IMR-90 (cell line): Measurements from ENCODE around the gene TRAPPC12. TPM values are rescaled to one million over a fixed set of nuclear protein-coding genes. Genes with fewer than 3 reads are reported as not detected.

Experiments
- ATAC-seq: fragments of 200-7000 bp; cut with Tn5 transposase; 2 replicates; pipeline ENCODE4 v1.9.1; 2020; ENCODE audit warnings: low read depth, mild to moderate bottlenecking, moderate library complexity
- BruUV-seq: library from RNA; stranded (reverse); fragments of 400-500 nt; replicated peaks from 2 replicates; lab custom pipeline; 2021; lab: Mats Ljungman, UMichigan
- CTCF ChIA-PET: fragments of 300-600 bp; formaldehyde crosslinking; extraction: SDS; loops from one replicate; lab custom pipeline; 2021; ENCODE audit warnings: antibody characterized with exemption; lab: Yijun Ruan, JAX
- POLR2A ChIA-PET: fragments of 300-600 bp; sonication (Branson Sonifier 250); formaldehyde crosslinking; loops from one replicate; lab custom pipeline; 2022; ENCODE audit warnings: antibody characterized with exemption; ENCODE audit not compliant: unreplicated experiment; lab: Charles Lee
- DNase-seq: peaks from one replicate; pipeline ENCODE4 v3.0.0; 2013
- H2AFZ ChIP-seq: replicated peaks from 2 replicates; pipeline ENCODE3; 2013; ENCODE audit warnings: low read length, mild to moderate bottlenecking; ENCODE audit not compliant: poor library complexity
- H2AK5ac ChIP-seq: 2 replicates; pipeline ENCODE4 v1.6.1; 2013; ENCODE audit warnings: low read depth, low read length, inconsistent platforms
- H2AK9ac ChIP-seq: replicated peaks from 2 replicates; pipeline ENCODE3; 2013; ENCODE audit warnings: mild to moderate bottlenecking, low read depth, low read length, moderate library complexity; ENCODE audit not compliant: poor library complexity
- H2BK120ac ChIP-seq: 2 replicates; pipeline ENCODE4 v1.6.1; 2013; ENCODE audit warnings: low read depth, low read length, inconsistent platforms
- H2BK15ac ChIP-seq: 3 replicates; pipeline ENCODE4 v1.6.1; 2013; ENCODE audit warnings: low read depth, low read length, inconsistent platforms
- H2BK20ac ChIP-seq: 2 replicates; pipeline ENCODE4 v1.6.1; 2013; ENCODE audit warnings: low read depth, mild to moderate bottlenecking, inconsistent platforms, low read length, moderate library complexity
- H2BK5ac ChIP-seq: 2 replicates; pipeline ENCODE4 v1.6.1; 2013; ENCODE audit warnings: mild to moderate bottlenecking, low read depth, low read length, inconsistent platforms; ENCODE audit not compliant: poor library complexity, severe bottlenecking
- H3K14ac ChIP-seq: replicated peaks from 2 replicates; pipeline ENCODE4 v1.6.1; 2013; ENCODE audit warnings: low read depth, low read length, inconsistent platforms
- H3K18ac ChIP-seq: 2 replicates; pipeline ENCODE4 v1.6.1; 2013; ENCODE audit warnings: low read depth, low read length, control low read depth
- H3K23ac ChIP-seq: 2 replicates; pipeline ENCODE4 v1.6.1; 2013; ENCODE audit warnings: low read depth, low read length, inconsistent platforms
- H3K27ac ChIP-seq: 2 replicates; pipeline ENCODE4 v1.5.1; 2013; ENCODE audit warnings: mild to moderate bottlenecking, control low read depth, low read length; ENCODE audit not compliant: insufficient read depth
- H3K27me3 ChIP-seq: 2 replicates; pipeline ENCODE4 v1.6.1; 2013; ENCODE audit warnings: low read length; ENCODE audit not compliant: control insufficient read depth, insufficient read depth
- H3K36me3 ChIP-seq: 2 replicates; pipeline ENCODE4 v1.6.1; 2013; ENCODE audit warnings: low read length, mixed read lengths; ENCODE audit not compliant: control insufficient read depth, insufficient read depth
- H3K4ac ChIP-seq: 2 replicates; pipeline ENCODE4 v1.6.1; 2013; ENCODE audit warnings: low read depth, low read length, inconsistent platforms
- H3K4me1 ChIP-seq: 2 replicates; pipeline ENCODE4 v1.6.1; 2013; ENCODE audit warnings: low read length, mixed read lengths; ENCODE audit not compliant: control insufficient read depth, insufficient read depth
- H3K4me2 ChIP-seq: 2 replicates; pipeline ENCODE4 v1.6.1; 2013; ENCODE audit warnings: low read depth, mild to moderate bottlenecking, control low read depth, low read length, moderate library complexity
- H3K4me3 ChIP-seq: 2 replicates; pipeline ENCODE4 v1.5.1; 2013; ENCODE audit warnings: low read depth, mild to moderate bottlenecking, control low read depth, low read length, moderate library complexity; ENCODE audit not compliant: insufficient read depth
- H3K56ac ChIP-seq: 2 replicates; pipeline ENCODE4 v1.6.1; 2013; ENCODE audit warnings: low read length, inconsistent platforms; ENCODE audit not compliant: insufficient read depth; ENCODE audit errors: extremely low read depth
- H3K79me1 ChIP-seq, 2 experiments: 2 replicates each; pipeline ENCODE4 v1.6.1; 2013; ENCODE audit warnings: low read length in 2 of 2, inconsistent platforms in 1 of 2, low read depth in 1 of 2
- H3K9ac ChIP-seq: 2 replicates; pipeline ENCODE4 v1.6.1; 2013; ENCODE audit warnings: low read depth, low read length, control low read depth
- H3K9me1 ChIP-seq: 2 replicates; pipeline ENCODE4 v1.6.1; 2013; ENCODE audit warnings: low read length, inconsistent platforms; ENCODE audit not compliant: insufficient read depth
- H3K9me3 ChIP-seq: 2 replicates; pipeline ENCODE4 v1.6.1; 2013; ENCODE audit warnings: low read length; ENCODE audit not compliant: control insufficient read depth, insufficient read depth
- H4K20me1 ChIP-seq: 2 replicates; pipeline ENCODE4 v1.6.1; 2013; ENCODE audit warnings: low read length, inconsistent platforms; ENCODE audit not compliant: insufficient read depth
- H4K5ac ChIP-seq: 2 replicates; pipeline ENCODE4 v1.6.1; 2013; ENCODE audit warnings: mild to moderate bottlenecking, low read depth, low read length, control low read depth
- H4K8ac ChIP-seq, 2 experiments: 2 replicates each; pipeline ENCODE4 v1.6.1; 2013; ENCODE audit warnings: low read depth in 2 of 2, low read length in 2 of 2, control low read depth in 1 of 2, inconsistent platforms in 1 of 2
- H4K91ac ChIP-seq: 2 replicates; pipeline ENCODE4 v1.6.1; 2013; ENCODE audit warnings: low read depth, low read length, inconsistent platforms; ENCODE audit not compliant: insufficient read depth
- MXI1 ChIP-seq: IDR thresholded peaks from 2 replicates; pipeline ENCODE4 v1.6.1; 2012; ENCODE audit warnings: low read depth, mild to moderate bottlenecking, low read length, moderate library complexity, borderline replicate concordance
- RAD21 ChIP-seq: IDR thresholded peaks from 2 replicates; pipeline ENCODE4 v1.6.1; 2012; ENCODE audit warnings: low read length, improper control_type of control experiment
- WGBS, 2 experiments: methylation state at CpG; one replicate each; pipeline versions ENCODE4 v1.1.5 to v1.1.7; 2013; ENCODE audit warnings: missing lambda C conversion rate in 2 of 2; ENCODE audit not compliant: insufficient read length in 1 of 2; ENCODE audit errors: extremely low coverage in 2 of 2; 5-methylcytosine and 5-hydroxymethylcytosine counted together
- dilution Hi-C: fragments of 300-500 bp; cut with HindIII; formaldehyde crosslinking; loops from one replicate; pipeline ENCODE4 v1.14.3; 2018; ENCODE audit warnings: low sequenced_read_pairs; ENCODE audit not compliant: unreplicated experiment
- in situ Hi-C: fragments of 300-500 bp; cut with MboI; formaldehyde crosslinking; loops from 3 replicates; pipeline ENCODE4 v1.14.3; 2019; ENCODE audit warnings: low sequenced_read_pairs, inconsistent platforms, mixed read lengths
- intact Hi-C: fragments of 100-400 bp; cut with micrococcal nuclease; formaldehyde crosslinking; loops from 2 replicates; pipeline ENCODE4 v1.10.0; 2022
- polyA plus RNA-seq, 3 experiments: library from polyadenylated mRNA; depleted of rRNA; stranded (reverse); fragments of >200 nt; gene quantifications; 2 replicates each; pipeline ENCODE4 v1.2.3, GENCODE V29; 2012; ENCODE audit warnings: low replicate concordance in 1 of 3
- total RNA-seq: library from RNA; depleted of rRNA; stranded (reverse); fragments of >200 nt; gene quantifications from 2 replicates; pipeline ENCODE4 v1.2.3, GENCODE V29; 2012

Gene TRAPPC12
- total and polyA plus RNA-seq, 2 of the 4 experiments (the other 2 are of a cell fraction), result 25.8 to 69.9 TPM

DNA sequence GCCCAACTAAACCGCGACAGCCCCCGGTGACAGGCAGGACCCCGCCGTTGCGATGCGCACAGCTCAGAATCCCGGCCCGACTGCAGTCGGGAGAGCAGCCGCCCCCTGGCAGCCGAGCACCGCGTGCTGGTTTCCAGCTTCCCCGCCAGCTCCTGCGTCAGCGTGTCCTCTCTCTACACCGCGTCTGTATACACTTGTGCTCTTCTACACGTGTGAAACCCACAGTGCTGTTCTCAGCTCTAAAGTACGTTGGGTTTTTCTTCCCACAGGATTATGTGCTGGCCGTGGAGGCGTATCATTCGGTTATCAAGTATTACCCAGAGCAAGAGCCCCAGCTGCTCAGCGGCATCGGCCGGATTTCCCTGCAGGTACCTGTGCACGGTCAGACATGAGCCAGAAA lies 85.8 kb downstream of the TRAPPC12 start:
- Histone ChIP-seq H3K14ac (peak overlapping the region; percentile 59), H2AFZ (peak overlapping the region; percentile 53), H3K4me2 (no peak overlapping the region), H2AK5ac (peak overlapping the region; percentile 86; the same call in 1 of the 2 replicates), H3K18ac (peak overlapping the region; percentile 8; the same call in 1 of the 2 replicates), H2AK9ac (peak overlapping the region; percentile 81), H3K56ac (peak overlapping the region; percentile 46; the same call in 1 of the 2 replicates), H3K36me3 (peaks cover 33% of the 10 kb centered on the region), H2BK5ac (peak overlapping the region; percentile 98), H2BK120ac (peak overlapping the region; percentile 83), H4K8ac (peak overlapping the region in 1 of 2 experiments; percentile 31; a peak in 1 of 4 replicates), H3K9me3 (no peaks in the 10 kb centered on the region), H3K9ac (no peak overlapping the region), H3K4me3 (no peak overlapping the region), H3K27ac (peak overlapping the region; percentile 70), H3K23ac (no peak overlapping the region), H4K20me1 (no peaks in the 10 kb centered on the region), H3K27me3 (no peaks in the 10 kb centered on the region), H3K79me1 (peaks cover 0 to 38% of the 10 kb centered on the region in 2 experiments; a peak in 2 of 4 replicates), H3K4me1 (peaks cover 21% of the 10 kb centered on the region), H3K9me1 (peaks cover 18% of the 10 kb centered on the region), H2BK15ac (no peak overlapping the region), H4K5ac (peak overlapping the region; percentile 12; the same call in 1 of the 2 replicates), H4K91ac (peak overlapping the region; percentile 54; the same call in 1 of the 2 replicates), H3K4ac (peak overlapping the region; percentile 79), H2BK20ac (peak overlapping the region; percentile 57)
- intact Hi-C loops, result loop anchor here (5.0 kb wide), 1 partner anchor 187 kb away; no protein-coding TSS in a partner anchor
- ChIA-PET POLR2A (no interaction called here), CTCF (interaction anchor here (1.1 kb wide), 1 partner anchor 9 kb away, joined by 3 read pairs; no protein-coding TSS in a partner anchor)
- BruUV-seq, result no TSS peak
- WGBS, 2 experiments, result 93% methylated on average over 10 of the region's 28 CpGs; no CpG with 5 or more reads in 1 of the 2 experiments
- in situ Hi-C loops, result no loop called here
- TF ChIP-seq MXI1 (no peak), RAD21 (no peak)
- dilution Hi-C loops, result no loop called here
- ATAC-seq (no peak), DNase-seq (no peak)
